ENCODE measurements around the gene CGN.

CGN gene

DNA sequence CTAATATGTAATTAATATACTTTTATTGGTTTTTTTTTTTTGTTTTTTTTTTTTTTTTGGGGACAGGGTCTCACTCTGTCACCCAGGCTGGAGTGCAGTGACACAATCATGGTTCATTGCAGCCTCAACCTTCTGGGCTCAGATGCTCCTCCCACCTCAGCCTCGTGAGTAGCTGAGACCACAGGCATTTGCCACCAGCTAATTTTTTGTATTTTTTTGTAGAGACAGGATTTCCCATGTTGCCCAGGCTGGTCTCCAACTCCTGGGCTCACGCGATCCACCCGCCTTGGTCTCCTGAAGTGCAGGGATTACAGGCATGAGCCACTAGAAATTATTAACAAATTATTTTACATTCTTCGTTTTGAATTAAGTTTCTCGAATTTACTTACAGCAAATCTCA, 35.1 kb upstream of the CGN start:
- no peaks in the 10 kb centered on the region for H4K20me1 ChIP-seq (ENCODE audit: insufficient read depth, low read length)
- no peak overlapping the region for H2AFZ ChIP-seq (ENCODE audit: low read depth, low read length)
- H3K4me3 ChIP-seq (ENCODE audit: low read depth in 1 of 2, low read length in 2 of 2) = no peak overlapping the region
- H3K9me3 ChIP-seq (ENCODE audit: insufficient read depth, low read length, severe bottlenecking) = no peaks in the 10 kb centered on the region
- no peaks in the 10 kb centered on the region for H3K79me2 ChIP-seq (ENCODE audit: insufficient read depth, low read length)
- H3K36me3 ChIP-seq (ENCODE audit: insufficient read depth, low read length) = no peaks in the 10 kb centered on the region
- DNase-seq (peak; percentile 12), ATAC-seq (ENCODE audit: insufficient read depth, low read depth) (no peak)
- H3K27me3 ChIP-seq (ENCODE audit: insufficient read depth, low read length, poor library complexity) = no peaks in the 10 kb centered on the region
- TF ChIP-seq, protein P1, sequence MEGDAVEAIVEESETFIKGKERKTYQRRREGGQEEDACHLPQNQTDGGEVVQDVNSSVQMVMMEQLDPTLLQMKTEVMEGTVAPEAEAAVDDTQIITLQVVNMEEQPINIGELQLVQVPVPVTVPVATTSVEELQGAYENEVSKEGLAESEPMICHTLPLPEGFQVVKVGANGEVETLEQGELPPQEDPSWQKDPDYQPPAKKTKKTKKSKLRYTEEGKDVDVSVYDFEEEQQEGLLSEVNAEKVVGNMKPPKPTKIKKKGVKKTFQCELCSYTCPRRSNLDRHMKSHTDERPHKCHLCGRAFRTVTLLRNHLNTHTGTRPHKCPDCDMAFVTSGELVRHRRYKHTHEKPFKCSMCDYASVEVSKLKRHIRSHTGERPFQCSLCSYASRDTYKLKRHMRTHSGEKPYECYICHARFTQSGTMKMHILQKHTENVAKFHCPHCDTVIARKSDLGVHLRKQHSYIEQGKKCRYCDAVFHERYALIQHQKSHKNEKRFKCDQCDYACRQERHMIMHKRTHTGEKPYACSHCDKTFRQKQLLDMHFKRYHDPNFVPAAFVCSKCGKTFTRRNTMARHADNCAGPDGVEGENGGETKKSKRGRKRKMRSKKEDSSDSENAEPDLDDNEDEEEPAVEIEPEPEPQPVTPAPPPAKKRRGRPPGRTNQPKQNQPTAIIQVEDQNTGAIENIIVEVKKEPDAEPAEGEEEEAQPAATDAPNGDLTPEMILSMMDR (IDR thresholded peaks at IDR 0.05; ENCODE audit: borderline replicate concordance, extremely low read depth, low read length, poor library complexity, severe bottlenecking) = no peak
- no peak for TF ChIP-seq EZH2 (IDR thresholded peaks at IDR 0.05; ENCODE audit: borderline replicate concordance, low read depth, low read length, severe bottlenecking)
- H3K27ac ChIP-seq (ENCODE audit: low read length) = no peak overlapping the region
- H3K9ac ChIP-seq (ENCODE audit: low read depth, low read length) = no peak overlapping the region
- H3K4me1 ChIP-seq (ENCODE audit: insufficient read depth, low read length) = no peaks in the 10 kb centered on the region
- no peak overlapping the region for H3K4me2 ChIP-seq (ENCODE audit: insufficient read depth, low read length)

DNA sequence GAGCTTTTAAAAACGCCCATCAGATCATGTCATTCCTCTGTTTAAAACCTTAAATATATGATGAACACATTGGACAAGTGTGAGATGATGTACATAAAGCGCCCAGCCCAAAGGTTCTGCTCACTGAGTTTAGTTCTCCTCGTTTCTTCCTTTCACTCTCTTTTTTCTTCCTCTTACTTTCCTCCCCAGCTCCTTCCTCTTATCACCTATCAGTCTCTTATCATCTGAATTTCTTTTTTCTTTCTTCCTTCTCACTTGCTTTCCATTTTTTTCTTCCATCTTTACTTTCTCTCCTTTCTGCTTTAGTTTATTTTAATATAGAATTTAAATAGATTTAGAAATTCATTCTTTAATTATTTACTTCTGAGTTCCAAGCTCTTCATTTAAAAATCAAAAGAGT, 34.1 kb upstream of the CGN start:
- Histone ChIP-seq H3K4me2 (ENCODE audit: insufficient read depth, low read length) (no peak overlapping the region), H3K4me1 (ENCODE audit: insufficient read depth, low read length) (no peaks in the 10 kb centered on the region), H3K79me2 (ENCODE audit: insufficient read depth, low read length) (no peaks in the 10 kb centered on the region), H3K9me3 (ENCODE audit: insufficient read depth, low read length, severe bottlenecking) (peaks cover 6% of the 10 kb centered on the region), H3K9ac (ENCODE audit: low read depth, low read length) (no peak overlapping the region), H3K27me3 (ENCODE audit: insufficient read depth, low read length, poor library complexity) (no peaks in the 10 kb centered on the region), H3K27ac (ENCODE audit: low read length) (no peak overlapping the region), H4K20me1 (ENCODE audit: insufficient read depth, low read length) (no peaks in the 10 kb centered on the region), H3K36me3 (ENCODE audit: insufficient read depth, low read length) (no peaks in the 10 kb centered on the region), H3K4me3 (ENCODE audit: low read depth in 1 of 2, low read length in 2 of 2) (no peak overlapping the region), H2AFZ (ENCODE audit: low read depth, low read length) (no peak overlapping the region)
- DNase-seq (no peak), ATAC-seq (ENCODE audit: insufficient read depth, low read depth) (no peak)
- TF ChIP-seq EZH2 (IDR thresholded peaks at IDR 0.05; ENCODE audit: borderline replicate concordance, low read depth, low read length, severe bottlenecking) = no peak
- TF ChIP-seq, protein P1 (IDR thresholded peaks at IDR 0.05; ENCODE audit: borderline replicate concordance, extremely low read depth, low read length, poor library complexity, severe bottlenecking) = no peak

DNA sequence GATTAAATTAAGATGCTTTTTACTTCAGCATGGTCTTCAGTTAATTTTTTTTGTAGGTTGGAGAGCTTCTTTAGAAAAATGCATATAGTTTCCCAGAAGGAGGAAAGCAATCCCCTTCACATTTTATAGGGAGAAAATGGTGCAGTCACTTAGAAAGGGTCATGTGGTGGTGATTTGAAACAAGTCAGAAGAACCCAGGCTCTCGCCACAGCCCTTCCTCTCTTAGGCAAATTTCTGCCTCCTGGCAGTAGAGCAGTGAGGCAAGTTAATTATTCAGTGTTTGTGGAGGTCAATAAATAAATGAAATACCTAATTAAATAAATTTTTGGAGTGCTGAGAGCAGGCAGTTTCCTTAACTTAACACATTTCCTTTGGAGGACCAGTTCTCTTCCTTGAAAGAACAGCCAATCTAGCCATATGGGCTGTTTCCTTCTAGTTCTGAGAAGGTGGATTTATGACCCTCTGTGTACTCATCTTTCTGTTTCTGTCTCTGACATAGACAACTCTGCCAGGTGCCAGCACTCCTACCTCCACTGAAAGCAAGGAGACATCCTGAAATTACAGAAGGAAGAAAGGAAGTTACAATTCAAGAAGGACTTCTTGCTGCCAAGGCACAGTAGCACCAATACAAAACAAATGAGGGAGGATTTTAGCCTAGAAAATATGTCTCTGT, 32.9 kb upstream of the CGN start:
- Histone ChIP-seq H3K4me2 (ENCODE audit: insufficient read depth, low read length) (no peak overlapping the region), H3K9me3 (ENCODE audit: insufficient read depth, low read length, severe bottlenecking) (peaks cover 9% of the 10 kb centered on the region), H3K27ac (ENCODE audit: low read length) (no peak overlapping the region), H3K27me3 (ENCODE audit: insufficient read depth, low read length, poor library complexity) (no peaks in the 10 kb centered on the region), H4K20me1 (ENCODE audit: insufficient read depth, low read length) (no peaks in the 10 kb centered on the region), H3K36me3 (ENCODE audit: insufficient read depth, low read length) (no peaks in the 10 kb centered on the region), H3K9ac (ENCODE audit: low read depth, low read length) (no peak overlapping the region), H3K4me3 (ENCODE audit: low read depth in 1 of 2, low read length in 2 of 2) (no peak overlapping the region), H3K4me1 (ENCODE audit: insufficient read depth, low read length) (no peaks in the 10 kb centered on the region), H2AFZ (ENCODE audit: low read depth, low read length) (no peak overlapping the region), H3K79me2 (ENCODE audit: insufficient read depth, low read length) (no peaks in the 10 kb centered on the region)
- ATAC-seq (ENCODE audit: insufficient read depth, low read depth) (no peak), DNase-seq (no peak)
- TF ChIP-seq, protein P1 (IDR thresholded peaks at IDR 0.05; ENCODE audit: borderline replicate concordance, extremely low read depth, low read length, poor library complexity, severe bottlenecking) = no peak
- no peak for TF ChIP-seq EZH2 (IDR thresholded peaks at IDR 0.05; ENCODE audit: borderline replicate concordance, low read depth, low read length, severe bottlenecking)
